ENCODE results near the gene KDF1.

- TF ChIP-seq POLR2A (IDR thresholded peaks at IDR 0.05; ENCODE audit: low read depth, low read length) (no peak), TAF1 (IDR thresholded peaks at IDR 0.05; ENCODE audit: borderline replicate concordance, low read depth, low read length) (no peak)
Observed at GRCh38 chr1:27005648-27006496, 45.6 kb upstream of the KDF1 start.

Measured in GM12892 (cell line).